ENCODE results near the gene LHPP.
"Not testable (repeated sequence)": the region's sequence is repeated elsewhere in the genome, so short reads cannot be mapped to it uniquely, and the experiment has no call there.

LHPP gene

GRCh38 chr10:124606822-124607221 is 145.2 kb downstream of the LHPP start:
- no peak for DNase-seq

DNA sequence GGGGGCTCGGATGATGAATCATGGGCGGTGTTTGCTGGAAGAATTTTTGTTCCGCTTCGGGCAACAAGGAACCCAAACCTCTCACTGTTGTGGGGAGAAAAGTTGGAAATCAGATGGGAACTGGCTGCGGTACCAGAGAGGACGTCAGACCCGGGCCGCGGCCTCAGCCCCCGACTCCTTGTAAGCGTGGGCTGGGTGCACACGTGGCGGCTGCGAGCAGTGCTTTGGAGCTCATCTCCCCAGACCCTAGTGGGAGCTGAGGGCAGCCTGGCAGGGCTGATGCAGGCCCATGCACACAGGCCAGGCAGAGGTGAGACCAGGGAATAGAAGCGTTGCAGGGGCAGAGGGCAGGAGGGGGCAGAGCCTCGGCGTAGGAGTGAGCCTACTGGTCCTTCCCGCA is 146.1 kb downstream of the LHPP start:
- DNase-seq: no peak

- DNase-seq: no peak
Measured at GRCh38 chr10:124608093-124608721, 146.6 kb downstream of the LHPP start.

- no peak for DNase-seq
Measured at GRCh38 chr10:124609698-124610097, 148.1 kb downstream of the LHPP start.

DNA sequence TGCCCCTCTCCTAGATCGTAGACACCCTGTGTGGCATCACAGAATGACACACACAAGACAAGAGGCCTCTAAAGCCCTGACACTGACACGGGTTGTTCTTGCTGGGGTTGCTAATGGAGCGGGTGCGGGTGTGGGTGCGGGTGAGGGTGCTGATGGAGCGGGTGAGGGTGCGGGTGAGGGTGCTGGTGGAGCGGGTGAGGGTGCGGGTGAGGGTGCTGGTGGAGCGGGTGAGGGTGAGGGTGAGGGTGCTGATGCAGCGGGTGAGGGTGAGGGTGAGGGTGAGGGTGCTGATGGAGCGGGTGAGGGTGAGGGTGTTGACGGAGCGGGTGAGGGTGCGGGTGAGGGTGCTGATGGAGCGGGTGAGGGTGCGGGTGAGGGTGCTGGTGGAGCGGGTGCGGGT is 148.6 kb downstream of the LHPP start:
- DNase-seq: not testable (repeated sequence)

- not testable (repeated sequence) for DNase-seq
Measured at GRCh38 chr10:124610851-124611250, 149.2 kb downstream of the LHPP start.

GRCh38 chr10:124611738-124612137 is 150.1 kb downstream of the LHPP start:
- DNase-seq: no peak

DNA sequence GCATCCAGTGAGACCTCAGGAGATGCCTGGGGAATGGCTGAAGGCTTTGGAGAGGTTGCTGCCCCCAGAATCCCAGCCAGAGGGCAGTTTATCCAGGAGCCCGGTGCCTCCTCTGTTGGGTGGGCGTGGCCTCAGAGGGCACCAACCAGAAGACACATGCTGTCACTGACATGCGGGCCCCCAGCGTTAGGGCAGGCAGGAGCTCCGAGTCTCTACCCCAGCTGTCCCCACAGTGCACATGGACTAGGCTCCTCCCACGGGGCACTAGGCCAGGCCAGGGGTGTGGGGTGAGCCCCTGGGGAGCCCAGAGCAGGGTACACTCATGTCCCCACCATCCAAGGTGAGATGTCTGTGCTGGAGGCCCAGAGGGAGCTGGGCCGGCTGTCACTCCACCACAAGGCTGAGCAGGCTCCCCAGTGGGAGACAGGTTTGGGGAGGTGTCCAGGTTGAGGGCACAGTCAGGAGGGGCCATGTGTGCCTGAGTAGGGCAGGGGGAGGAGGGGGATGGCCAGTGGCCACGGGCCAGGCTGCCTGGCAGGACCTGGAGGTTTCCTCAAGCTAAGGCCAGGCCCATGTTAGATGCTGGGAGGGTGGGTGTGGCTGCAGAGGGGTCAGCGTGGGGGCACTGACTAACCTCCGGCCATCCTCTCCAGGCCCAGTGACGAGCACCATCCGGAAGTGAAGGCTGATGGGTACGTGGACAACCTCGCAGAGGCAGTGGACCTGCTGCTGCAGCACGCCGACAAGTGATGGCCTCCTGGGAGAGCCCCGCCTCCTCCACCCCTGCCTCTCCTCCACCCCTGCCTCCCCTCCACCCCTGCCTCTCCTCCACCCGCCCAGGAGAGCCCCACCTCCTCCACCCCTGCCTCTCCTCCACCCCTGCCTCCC is 151.2 kb downstream of the LHPP start:
- no peak for DNase-seq

DNA sequence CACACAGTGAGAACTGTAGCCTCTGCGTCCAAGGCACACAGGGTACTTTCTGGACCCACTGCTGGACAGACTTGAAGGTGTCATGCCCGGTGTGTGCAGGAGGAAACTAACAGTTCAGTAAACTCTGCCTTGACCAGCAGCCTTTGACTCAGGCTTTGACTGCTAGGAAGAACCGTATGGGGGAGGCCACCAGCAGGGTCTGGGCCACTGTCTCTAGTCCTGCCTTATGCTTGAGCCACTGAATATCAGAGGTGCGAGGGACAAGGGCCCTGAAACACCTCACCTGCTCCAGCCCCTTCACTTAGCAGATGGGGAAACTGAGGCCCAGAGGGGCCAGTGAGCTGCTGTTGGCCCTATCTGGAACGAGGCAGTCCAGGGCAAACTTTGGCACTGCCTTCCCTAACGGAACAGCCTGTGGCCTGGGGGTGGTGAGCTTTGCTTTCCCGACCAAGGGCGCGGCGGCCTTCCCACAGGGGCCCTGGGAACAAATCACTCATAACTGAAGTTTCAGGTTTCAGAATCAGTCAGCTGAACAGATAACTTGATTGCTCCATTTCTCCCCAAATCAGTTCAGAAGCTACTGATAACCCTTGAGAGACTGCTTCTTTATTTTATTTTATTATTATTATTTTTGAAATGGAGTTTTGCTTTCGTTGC is 152.5 kb downstream of the LHPP start:
- DNase-seq: no peak

GRCh38 chr10:124615259-124615658 is 153.6 kb downstream of the LHPP start:
- DNase-seq: no peak

- DNase-seq: no peak
Measured at GRCh38 chr10:124616040-124616835, 154.6 kb downstream of the LHPP start.

DNA sequence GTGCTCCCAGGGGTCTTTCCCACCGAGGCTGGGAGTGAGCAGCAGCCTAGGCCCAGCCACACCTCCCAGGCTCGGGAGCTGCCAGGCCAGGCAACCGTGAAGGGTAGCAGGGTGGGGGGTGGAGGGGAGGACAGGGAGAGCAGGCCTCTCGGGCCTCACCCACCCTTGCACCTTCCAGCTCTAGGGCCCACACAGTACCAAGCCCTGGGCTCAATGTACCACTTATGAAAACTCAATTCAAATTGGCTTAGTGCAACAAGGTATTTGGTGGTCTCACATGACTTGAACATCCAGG is 155.2 kb downstream of the LHPP start:
- DNase-seq: no peak

- no peak for DNase-seq
Measured at GRCh38 chr10:124618470-124619073, 156.9 kb downstream of the LHPP start.

GRCh38 chr10:124619195-124619594 is 157.6 kb downstream of the LHPP start:
- no peak for DNase-seq

DNA sequence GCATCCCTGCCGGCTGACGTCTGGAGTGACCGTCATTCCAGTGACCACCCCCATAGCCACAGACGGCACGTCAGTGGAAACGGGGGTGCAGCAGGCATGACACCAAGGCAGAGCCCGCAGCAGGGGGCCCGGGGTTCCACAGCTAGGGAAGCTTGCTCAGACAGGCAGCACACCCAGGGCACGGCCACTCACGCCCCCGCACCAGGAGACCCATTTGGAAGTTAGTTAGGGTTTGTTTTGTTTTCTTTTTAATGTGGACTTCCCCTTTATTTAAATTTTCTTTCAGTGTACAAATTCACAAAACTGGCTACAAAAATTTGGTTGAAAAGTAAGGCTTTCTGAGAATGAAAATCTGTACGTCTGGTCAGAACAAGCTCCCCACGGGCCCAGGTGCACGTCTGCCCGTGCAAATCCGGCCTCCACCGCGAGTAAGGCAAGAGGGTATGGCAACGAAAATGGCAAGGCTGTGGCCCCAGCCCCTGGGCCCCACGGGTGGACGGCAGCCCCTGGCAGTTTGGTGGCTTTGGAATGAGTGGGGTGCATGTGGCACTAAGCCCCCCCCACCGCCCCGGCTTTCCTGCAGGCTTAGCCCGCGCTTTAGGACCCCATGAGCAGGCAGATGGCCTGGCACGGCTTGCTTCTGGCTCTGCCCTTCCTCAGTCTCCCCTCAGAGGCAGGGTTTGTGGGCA is 158.3 kb downstream of the LHPP start:
- DNase-seq: no peak

DNA sequence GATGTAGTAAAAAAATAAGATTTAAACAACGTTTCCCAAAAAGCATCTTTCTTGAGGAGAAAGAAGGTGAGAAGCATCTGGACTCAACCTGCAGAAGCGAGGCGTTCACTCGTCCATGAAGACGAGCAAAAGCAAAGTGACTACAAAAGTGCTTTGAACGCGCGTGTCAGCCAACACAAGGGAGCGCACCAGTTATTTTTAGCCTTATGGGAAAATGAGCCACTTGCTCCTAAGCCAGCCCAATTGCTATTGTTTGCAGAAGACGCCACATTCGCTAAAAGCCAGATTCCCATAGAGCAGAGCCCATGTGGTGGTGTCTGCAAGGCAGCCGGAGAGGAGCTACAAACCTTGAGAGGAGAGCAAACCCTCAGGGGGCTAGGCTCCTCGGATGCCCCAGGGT is 160.0 kb downstream of the LHPP start:
- peak in 5 of 14 donors; percentile 37 to 69 (median 50) for DNase-seq

DNA sequence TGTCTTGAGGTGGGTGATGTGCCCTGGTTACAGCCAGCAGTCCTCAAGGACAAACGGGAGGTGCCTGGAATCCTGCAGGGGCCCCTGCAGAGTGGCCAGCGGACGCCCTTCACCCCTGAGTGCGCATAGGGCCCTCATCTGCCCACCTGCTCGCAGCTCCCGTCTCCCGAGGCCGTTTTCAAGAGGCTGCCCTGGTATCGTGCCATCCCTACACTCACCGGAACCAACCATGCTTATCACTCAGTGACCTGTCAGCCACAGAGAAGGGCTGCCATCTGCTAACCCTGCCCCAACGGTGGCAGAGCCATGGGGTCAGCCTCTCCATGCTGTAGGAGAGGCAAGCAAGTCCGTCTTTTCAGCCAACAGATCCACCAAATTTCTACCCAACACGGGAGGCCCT is 160.5 kb downstream of the LHPP start:
- DNase-seq: no peak

DNA sequence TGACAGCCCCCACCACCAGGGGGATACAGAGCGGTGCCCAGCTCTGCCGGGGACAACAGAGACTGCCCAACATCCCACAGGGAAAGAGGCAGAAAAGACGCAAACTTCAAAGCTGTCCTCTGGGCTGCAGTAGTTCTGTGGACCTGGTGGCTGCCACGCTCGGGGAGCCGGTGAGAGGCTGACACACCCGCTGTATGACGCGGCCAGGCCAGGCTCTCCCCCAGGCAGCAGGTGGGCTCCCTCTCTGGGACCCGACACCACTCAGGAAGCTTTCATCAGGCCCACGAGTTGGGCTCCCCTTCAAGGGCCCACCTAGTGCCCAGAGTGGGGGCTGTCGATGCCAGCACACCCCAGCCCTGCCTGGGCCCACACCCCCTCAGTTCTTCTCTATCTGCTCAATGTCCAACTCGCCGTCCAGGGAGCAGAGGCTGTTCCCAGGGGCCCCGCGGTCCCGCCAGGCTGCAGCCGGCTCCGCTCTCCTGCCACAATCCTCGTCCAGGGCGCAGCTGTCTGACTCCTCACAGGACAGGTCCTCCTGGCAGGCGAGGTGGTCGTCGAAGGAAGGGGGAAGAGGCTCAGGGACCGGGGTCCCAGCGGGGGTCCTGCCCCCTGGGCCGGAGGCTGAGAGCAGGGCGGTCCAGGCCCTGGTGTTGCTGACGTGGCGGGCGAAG is 161.4 kb downstream of the LHPP start:
- no peak for DNase-seq

GRCh38 chr10:124624006-124624405 is 162.4 kb downstream of the LHPP start:
- DNase-seq: no peak

DNA sequence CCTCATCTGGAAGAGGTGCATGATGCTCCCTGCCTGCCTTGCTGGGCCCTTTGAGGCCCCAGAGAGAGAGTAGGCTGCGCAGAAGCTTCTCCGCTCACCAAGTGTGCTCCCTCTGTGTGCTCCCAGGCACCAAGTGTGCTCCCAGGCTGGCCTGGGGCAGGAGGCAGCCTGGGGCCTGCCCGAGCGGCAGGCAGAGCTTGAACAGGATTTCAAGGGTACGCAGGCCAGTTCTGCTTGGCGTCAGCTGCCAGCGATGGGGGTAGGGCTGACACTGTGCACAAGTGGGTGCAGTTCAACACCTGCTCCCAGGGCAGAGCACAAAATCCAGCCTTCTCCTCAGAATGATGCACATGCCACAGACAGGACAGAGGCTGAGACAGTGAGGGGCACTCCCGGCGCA is 162.8 kb downstream of the LHPP start:
- no peak for DNase-seq

GRCh38 chr10:124624895-124625294 is 163.3 kb downstream of the LHPP start:
- no peak for DNase-seq
